Skeletal muscle cell (primary cell): Measurements from ENCODE around the gene IL11.

ENCODE experiments used
- DNase-seq: peaks from one replicate; pipeline ENCODE4 v3.0.0-alpha.2; 2010; ENCODE audit warnings: low read depth
- H3K4me3 ChIP-seq: 2 replicates; pipeline ENCODE4 v1.5.1; 2011; ENCODE audit warnings: low read depth, mild to moderate bottlenecking, control low read depth, low read length, moderate library complexity

IL11 gene

DNA sequence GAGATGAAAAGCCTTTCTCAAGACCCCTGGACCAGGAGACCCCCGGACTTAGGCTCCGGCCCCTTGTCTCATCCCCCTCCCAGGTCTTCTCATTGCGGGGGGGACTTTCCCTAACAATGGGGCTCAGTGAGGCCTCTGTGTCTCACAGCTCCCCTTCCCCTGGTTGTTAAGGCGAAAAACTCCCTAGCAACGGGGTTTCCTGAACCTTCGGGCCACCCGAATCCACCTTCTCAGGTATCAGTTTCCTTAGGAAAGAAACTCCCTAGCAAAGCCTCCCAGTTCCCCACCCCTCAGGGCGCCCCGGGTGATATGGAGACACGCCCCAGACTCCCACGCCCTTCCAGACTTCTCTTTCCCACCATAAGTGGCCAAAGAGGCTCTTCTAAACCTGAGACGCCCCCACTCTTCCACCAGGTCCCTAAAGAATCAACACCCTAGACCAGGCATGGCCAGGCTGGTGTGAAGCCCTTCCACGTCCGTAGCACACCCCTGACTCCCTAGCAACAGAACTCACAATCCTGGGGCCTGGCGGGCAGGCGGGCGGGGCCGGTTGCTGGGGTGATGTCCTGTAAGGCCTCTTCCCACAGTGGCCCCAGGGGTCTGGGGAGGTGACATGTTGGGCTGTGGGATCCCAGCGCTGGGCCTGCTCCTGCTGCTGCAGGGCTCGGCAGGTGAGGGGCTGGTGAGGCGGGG, 6.1 kb upstream of the IL11 start, which contains the start of gene TMEM190:
TMEM190 (plus strand) TSS at position 586 of the 693 bp plus-strand sequence; CDS start at position 614, 28 bp downstream.
- H3K4me3 ChIP-seq: no peak within 1 kb of the TSS
- no peak for DNase-seq

DNA sequence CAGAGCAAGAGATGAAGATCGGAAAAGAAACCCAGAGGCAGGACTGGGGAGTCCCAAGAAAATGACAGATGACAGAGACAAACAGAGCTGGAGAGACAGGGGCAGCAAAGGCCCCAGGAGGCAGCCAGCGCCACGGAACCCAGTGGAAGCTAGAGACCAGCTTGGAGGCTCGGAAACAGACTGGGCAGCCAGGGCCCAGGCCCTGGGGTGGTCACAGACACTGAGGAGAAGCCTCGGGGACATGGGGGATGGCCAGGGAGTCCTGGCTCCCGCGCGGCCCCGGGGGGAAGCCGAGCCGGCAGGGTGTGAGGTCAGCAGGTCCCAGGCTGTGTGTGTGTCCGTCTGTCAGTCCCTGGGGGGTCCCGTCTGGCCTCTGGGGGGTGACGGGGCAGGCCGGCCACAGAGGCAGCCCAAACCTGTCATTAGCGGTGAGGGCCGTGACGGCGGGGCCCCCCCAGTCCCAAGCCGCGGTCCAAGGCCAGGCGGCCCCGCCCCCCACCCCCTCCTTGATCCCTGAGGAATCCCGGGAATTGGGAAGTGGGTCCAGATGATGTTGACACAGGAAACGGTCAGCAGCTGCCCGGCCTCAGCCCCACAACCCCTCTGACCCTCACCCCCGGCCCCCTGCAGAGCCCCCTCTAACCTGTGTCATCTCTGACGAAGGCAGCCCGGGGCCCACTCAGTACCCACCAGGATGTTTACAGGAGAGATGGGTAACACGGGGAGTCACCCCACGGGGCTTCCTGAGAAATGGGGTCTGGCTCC, 3.9 kb upstream of the IL11 start:
- H3K4me3 ChIP-seq: no peak overlapping the region
- DNase-seq: peak; percentile 26

DNA sequence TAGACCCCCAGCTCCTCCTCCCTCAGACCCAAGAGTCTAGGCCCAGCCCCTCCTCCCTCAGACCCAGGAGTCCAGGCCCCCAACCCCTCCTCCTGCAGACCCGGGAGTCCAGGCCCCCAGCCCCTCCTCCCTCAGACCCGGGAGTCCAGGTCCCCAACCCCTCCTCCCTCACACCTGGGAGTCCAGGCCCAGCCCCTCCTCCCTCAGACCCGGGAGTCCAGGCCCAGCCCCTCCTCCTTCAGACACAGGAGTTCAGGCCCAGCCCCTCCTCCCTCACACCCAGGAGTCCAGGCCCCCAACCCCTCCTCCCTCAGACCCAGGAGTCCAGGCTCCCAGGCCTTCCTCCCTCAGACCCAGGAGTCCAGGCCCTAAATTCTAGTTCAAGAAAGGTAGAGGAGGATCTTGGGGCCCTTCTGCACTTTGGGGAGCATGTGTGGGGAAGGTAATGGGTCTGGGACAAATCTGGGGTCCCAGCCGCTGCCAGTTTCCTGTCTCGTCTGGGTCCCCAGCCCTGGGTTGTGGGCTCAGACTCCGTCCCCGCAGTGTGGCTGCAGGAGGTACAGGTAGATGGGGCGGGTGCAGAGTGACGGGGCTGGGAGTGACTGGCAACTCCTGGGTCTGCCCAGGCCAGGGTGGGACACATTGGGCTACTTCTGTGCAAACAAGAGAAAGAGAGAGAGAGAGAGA, 3.2 kb upstream of the IL11 start:
- no peak for DNase-seq
- H3K4me3 ChIP-seq: no peak overlapping the region

DNA sequence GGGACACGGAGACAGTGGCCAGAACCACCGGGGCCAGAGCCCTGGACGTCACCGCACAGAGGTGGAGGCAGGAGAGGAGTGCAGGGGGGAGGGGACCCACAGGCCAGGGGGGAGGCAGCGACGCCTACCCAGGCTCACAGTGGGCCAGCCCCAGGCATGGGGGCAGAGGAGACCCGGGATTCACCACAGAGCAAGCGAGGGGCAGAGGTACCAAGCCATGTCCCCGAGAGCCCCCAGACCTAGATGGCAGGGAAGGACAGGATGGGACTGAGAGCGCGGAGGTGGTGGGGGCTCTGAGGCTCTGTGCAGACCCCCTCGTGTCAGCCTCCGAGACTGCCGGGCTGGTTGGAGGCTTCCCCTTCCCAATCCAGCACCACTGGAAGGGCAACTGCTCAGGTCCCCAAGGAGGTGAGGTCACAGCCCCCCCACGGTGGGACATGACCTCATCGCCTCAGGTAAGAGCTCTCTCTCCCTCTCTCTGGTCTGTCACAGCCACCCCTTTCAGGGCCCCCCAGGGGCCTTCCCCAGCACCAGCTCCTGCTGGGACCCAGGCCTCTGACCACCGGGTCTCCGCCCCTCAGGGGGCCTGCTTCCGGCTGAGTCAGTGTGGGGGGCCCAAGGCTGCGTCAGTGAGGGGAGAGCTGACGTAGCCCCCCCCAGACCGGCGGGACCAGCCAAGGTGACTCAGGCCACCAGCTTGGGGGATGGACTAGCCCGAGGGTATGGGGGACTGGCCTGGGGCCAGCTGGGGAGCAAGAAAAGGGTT, 2.2 kb upstream of the IL11 start:
- DNase-seq: peak; percentile 55
- H3K4me3 ChIP-seq: no peak overlapping the region

DNA sequence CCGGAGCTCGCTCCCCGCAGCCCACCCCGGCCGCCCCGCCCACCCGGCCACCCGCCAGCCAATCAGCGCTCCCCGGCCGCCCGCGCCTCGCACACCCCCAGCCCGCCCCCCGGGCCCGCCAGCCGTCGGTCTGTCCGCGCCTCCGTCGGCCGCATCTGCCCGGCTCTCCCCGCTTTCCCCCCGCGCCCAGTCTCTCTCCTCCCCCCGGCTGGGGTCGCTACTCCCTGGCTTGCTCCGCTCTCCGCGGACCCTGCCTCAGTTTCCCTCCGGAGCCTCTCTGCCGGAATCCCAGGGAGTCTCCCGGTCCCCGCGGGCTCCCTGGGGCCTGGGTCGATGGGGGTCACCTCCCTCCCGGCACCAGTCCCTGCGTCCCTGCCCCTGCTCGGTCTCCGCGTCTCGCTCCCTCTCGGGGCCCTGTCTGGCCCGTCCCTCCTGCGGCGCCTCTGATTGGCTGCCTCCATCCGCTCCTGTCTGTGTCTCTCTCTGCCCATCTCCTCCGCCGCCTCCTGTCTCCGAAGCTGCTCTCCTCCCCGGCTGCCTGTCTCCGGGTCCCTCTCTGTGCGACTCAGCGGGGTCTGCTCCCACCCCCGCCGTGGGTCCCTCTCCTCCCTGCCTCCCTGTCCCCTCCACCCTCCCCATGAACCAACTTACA, 484 bp downstream of the IL11 start:
- peak overlapping the region; percentile 67 for H3K4me3 ChIP-seq
- no peak for DNase-seq

DNA sequence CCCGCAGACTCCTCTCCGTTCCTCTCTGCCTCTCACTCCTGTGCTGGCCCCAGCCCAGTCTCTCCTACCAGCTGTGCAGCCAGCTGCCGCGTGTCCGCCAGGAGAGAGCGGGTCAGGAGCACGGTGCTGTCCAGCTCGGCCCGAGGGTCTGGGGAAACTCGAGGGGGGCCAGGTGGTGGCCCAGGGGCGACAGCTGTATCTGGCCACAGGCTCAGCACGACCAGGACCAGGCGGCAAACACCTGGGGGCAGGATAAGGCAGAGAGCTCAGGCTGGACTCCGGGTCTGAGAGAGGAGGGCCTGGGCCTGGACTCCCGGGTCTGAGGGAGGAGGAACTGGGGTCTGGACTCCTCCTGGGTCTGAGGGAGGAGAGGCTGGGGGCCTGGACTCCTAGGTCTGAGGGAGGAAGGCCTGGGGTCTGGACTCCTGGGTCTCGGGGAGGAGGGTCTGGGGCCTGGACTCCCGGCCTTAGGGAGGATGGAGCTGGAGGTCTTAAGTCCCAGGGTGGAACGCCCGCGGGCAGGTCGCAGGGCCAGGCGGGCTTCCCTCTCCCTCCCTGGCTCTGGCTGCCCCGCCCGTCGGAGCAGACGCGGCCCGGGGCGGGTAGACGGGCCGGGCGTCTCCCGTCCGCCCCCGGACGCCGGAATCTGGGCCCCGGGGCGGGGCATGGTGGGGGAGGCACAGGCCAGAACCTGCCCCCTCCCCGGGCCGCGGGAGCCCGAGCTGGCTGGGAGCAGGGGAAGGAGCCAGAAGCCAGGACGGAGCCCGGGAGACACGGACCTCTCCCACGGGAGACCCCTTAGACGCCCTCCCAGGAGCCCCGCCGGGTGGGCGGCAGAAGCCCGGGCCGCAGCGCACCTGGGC, 1.3 kb downstream of the IL11 start:
- H3K4me3 ChIP-seq: peak overlapping the region; percentile 67
- no peak for DNase-seq

DNA sequence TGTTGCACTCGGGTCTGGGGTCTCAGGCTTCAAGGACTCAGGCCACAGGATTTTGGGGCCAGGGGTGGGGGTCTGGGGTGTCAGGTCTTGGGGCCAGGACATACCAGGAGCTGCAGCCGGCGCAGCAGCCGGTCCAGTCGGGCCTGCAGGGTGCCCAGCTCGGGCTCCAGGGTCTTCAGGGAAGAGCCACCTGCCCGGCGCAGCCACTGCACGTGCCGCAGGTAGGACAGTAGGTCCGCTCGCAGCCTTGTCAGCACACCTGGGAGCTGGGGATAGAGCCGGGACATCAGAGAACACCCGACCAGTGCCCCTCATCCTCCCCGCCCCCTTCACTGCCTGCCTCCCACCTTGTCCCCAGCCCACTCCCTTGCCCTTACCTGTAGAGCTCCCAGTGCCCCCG, 2.2 kb downstream of the IL11 start:
- peak overlapping the region; percentile 67 for H3K4me3 ChIP-seq
- DNase-seq: no peak

DNA sequence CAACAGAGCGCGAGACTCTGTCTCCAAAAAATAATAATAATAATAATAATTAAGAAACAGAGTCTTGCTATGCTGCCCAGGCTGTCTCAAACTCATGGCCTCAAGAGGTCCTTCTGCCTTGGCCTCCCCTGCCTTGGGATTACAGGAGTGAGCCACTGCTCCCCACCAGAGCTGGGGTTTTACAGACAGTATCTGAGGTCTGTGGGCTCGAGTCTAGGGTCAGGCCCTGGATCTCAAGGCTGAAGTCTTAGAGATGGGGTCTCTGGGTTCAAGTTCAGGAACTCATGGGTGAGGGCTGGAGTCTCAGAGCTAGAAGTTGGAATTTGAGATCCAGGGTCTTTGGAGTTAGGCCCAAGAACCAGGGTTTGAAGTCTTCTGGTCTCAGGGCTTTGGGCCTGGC, 3.5 kb downstream of the IL11 start:
- H3K4me3 ChIP-seq: no peak overlapping the region
- no peak for DNase-seq

DNA sequence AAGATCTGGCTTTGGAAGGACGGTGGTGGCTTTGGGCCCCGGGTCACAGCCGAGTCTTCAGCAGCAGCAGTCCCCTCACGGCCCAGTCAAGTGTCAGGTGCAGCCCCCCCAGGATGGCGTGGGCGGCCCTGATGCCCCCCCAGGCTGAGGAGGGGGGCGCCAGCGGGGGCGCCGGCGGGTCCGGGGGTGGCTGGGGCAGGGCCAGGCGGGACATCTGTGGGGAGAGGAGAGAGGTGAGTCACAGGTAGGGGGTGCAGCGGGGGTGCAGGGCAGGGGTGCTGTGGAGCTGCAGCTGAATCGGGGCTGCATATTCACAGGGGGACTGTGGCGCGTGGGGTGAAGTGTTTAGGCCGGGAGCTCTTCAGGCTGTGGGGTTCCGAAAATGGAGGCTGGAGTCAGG, 4.3 kb downstream of the IL11 start:
- DNase-seq: no peak
- no peak overlapping the region for H3K4me3 ChIP-seq

DNA sequence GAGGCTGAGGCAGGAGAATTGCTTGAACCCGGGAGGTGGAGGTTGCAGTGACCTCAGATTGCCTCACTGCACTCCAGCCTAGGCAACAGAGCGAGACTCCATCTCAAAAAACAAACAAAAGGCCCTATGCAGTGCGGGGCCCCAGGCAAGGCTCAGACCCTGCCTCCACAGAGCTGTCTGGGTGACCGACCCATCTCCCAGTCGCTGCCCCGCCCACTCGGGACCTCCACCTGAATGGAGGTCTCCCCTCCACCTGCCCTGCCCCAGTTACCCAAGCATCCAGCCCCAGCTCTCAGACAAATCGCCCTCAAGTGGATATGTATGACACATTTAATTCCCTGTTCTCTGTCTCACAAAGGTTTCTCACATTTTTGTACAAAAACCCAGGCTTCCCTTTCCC, 5.0 kb downstream of the IL11 start:
- H3K4me3 ChIP-seq: no peak overlapping the region
- DNase-seq: no peak

DNA sequence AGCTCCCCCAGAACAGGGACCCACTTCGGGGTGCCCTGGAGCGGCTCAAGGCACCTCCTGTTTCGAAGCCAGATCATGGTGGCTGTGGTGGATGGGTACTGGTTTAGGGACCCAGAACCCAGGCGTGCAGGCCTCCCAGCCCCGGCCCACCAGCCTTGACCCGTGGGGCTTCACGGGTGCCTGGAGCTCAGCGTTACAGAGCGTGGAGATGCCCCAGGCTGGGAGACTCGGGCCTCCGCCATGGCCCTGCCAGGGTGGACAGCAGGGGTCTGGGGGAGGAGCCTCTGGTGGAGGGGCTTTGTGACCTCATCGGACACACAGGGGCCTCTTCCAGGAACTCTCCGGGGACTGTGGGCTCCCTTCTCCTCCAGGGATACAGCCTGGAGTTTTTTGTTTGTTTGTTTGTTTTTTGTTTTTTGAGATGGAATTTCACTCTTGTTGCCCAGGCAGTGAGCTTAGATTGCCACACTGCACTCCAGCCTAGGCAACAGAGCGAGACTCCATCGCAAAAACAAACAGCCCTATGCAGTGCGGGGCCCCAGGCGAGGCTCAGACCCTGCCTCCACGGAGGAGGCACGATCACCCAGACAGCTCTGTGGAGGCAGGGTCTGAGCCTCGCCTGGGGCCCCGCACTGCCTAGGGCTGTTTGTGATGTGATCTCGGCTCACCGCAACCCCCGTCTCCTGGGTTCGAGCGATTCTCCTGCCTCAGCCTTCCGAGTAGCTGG, 7.1 kb downstream of the IL11 start, which contains the start of gene GARIN5B:
GARIN5B (minus strand) TSS at position 271 of the 727 bp plus-strand sequence; CDS start at position 77, 194 bp downstream.
- no peak within 1 kb of the TSS for H3K4me3 ChIP-seq
- no peak for DNase-seq

DNA sequence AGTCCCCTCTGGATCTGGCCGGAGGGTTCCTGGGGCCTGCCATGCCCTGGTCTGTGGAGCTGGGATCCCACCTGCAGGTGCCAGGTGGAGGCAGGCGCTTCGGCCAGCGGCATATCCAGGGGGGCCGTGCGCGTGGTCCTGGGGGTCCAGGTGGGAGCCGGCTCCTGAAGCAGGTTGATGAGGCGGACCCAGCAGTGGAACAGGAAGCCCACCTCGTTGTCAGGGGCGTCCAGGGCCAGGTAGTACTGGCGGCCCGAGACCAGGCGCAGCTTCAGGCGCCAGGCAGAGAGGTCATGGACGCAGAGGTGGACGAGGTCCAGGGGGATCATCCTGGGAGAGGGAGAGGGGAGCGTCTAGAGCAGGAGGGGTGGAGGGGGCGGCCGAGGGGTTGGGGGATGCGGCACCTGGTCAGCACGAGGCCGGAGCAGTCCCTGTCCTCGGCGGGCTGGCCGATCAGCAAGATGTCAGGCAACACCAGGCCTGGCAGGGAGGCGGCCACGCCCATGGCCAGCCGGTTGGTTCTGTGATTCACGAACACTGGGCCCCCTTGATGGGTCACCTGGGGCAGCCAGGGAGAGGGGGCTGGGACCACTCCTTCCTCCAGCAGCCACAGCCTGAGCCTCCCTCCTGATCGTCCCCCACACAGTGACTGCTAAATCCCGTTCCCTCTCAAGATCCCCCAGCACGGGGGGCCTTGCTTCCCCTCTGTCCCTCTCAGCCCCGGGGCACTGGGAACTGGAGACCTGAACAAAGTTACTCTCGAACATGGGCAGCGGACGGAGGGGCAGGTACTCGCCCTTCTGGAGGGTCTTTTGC, 7.9 kb downstream of the IL11 start:
- H3K4me3 ChIP-seq: no peak overlapping the region
- no peak for DNase-seq

DNA sequence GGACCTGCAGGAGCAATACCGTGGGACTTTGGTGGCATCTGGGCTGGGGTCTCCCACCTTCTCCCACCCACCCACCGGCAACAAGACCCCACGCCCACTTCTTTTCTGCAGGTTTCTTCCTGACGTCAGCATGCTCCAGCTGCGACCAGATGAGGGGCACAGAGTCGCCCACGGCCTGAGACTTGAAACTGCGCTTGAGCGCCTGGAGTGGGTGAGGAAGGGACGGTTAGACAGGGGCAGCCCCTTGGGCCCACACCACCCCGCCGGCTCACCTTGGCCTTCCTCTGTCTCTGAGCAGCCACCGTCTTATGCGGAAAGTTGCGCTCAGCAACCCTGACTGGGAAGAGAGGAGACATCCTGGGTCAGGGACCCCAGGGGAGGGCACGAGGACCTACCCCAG, 9.4 kb downstream of the IL11 start:
- H3K4me3 ChIP-seq: no peak overlapping the region
- no peak for DNase-seq

DNA sequence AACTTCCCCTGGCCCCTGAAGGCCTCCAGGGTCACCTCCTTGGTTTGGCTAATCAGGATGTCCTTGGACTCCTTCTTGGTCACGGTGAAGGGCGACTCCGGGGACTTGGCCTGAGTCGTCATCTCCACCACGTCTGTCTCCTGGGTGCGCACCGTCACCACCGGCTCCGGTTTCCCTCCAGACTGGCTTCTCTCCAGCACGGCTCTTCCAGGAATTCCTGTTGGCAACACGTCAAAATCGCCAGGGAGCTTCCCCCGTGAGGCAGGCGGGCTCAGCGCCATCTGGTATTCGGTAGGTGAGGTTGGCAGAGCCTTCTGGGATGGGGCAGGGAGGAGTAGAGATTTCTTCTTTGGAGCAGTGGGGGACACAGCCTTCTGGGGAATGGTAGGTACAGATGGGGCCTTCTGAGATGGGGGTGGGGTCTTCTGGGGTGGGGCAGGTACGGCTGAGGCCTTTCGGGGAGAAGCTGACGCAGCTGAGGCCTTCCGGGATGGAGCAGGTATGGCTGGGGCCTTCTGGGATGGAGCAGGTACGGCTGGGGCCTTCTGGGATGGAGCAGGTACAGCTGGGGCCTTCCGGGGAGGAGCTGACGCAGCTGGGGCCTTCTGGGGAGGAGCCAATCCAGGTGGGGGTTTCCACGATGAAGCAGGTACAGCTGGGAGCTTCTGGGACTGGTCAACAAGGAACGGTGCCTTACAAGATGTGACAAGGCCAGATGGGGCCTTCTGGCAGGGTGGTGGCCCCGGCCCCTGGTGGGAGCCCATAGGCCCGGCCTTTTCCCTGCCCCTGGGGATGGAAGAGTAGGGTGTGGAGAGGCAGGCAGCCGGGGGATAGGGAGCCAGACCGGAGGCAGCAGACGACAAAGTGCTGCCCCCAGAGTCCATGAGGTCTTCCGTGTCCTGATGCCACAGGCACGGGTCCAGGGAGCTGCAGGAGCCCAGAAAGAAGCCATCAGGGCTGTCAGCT, 11.0 kb downstream of the IL11 start:
- no peak for DNase-seq
- H3K4me3 ChIP-seq: no peak overlapping the region

DNA sequence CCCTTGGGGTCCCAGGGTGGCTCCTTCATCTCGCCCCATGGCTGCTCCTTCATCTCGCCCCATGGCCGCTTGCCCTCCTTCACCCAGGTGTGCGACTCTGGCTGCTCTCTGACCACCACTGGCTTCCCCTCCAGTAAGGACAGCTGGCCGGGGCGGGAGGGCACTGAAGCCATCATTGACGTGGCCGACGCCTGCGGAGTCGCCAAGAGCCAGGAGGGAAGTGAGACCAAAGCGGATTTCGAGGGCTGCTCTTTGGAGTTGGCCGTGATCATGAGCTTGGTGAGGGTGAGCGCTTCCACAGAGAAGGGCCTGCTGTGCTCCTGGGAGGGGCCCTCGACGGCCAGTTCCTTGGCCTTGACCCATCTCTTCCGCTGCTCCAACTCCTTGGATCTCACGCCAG, 11.8 kb downstream of the IL11 start:
- no peak overlapping the region for H3K4me3 ChIP-seq
- no peak for DNase-seq
